ENCODE measurements around the gene PSMD9.

The PSMD9 gene

DNA sequence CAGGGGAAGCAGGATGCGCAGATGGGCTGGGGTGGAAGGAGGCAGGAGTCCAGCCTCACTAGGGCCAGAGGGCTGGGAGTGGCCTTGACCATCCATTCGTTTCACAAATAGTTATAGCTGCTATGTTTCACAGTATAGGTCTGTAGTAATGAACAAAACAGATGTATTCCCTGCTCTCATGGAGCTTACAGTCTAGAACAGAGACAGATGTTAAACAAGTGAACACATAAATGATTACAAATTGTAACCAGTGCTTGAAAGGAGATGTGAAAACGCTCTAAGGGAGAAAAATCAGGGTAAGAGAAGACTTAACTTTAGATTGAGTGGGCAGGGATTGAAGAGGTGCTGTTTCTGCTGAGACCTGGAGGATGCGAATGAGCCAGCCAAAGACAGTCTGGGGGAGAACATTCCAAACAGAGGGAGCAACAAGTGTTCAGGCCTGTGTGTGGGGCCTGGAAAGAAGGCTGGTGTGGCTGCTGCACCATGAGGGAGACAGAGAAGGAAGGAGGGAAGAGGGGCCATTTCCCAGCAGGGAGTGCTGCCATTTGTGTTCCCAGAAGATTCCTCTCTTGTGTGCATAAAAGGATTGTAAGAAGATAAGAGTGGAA, 44.4 kb downstream of the PSMD9 start:
- Histone ChIP-seq H3K9me3 (ENCODE audit: control insufficient read depth in 2 of 2, low read length in 2 of 2) (no peaks in the 10 kb centered on the region), H3K27ac (ENCODE audit: low read depth in 2 of 2, low read length in 2 of 2) (no peak overlapping the region), H3K9ac (ENCODE audit: low read depth in 1 of 2, low read length in 2 of 2) (no peak overlapping the region), H3K27me3 (ENCODE audit: control insufficient read depth in 2 of 2, insufficient read depth in 2 of 2, low read length in 2 of 2) (no peaks in the 10 kb centered on the region), H3K36me3 (ENCODE audit: control insufficient read depth in 2 of 2, insufficient read depth in 2 of 2, low read length in 2 of 2) (no peaks in the 10 kb centered on the region), H3K4me1 (ENCODE audit: control insufficient read depth in 2 of 2, insufficient read depth in 2 of 2, low read length in 2 of 2) (no peaks in the 10 kb centered on the region), H3K4me3 (ENCODE audit: low read length in 2 of 2) (no peak overlapping the region)

- H3K27me3 ChIP-seq (ENCODE audit: control insufficient read depth in 2 of 2, insufficient read depth in 2 of 2, low read length in 2 of 2): no peaks in the 10 kb centered on the region
- no peaks in the 10 kb centered on the region for H3K36me3 ChIP-seq (ENCODE audit: control insufficient read depth in 2 of 2, insufficient read depth in 2 of 2, low read length in 2 of 2)
Measured at GRCh38 chr12:121933522-121934308, 45.1 kb downstream of the PSMD9 start.

DNA sequence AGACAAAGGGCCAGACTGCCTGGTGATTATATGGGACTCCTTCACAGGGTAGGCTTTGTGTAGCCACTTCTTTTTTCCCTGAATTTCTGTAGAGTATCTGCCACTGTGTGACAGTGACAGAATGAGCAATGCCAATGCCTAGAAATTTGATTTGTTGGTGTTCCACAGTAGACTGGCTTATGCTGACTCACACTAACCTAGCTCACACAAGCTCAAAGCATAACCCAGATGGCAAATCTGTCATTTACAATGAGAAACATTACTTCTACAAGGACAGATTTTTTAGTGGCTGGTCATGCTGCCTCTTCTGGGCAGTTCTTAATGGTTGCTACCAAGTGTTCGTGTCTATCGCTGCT, 45.7 kb downstream of the PSMD9 start:
- no peaks in the 10 kb centered on the region for H3K36me3 ChIP-seq (ENCODE audit: control insufficient read depth in 2 of 2, insufficient read depth in 2 of 2, low read length in 2 of 2)
- H3K27ac ChIP-seq (ENCODE audit: low read depth in 2 of 2, low read length in 2 of 2): no peak overlapping the region
- H3K27me3 ChIP-seq (ENCODE audit: control insufficient read depth in 2 of 2, insufficient read depth in 2 of 2, low read length in 2 of 2): no peaks in the 10 kb centered on the region
- no peaks in the 10 kb centered on the region for H3K9me3 ChIP-seq (ENCODE audit: control insufficient read depth in 2 of 2, low read length in 2 of 2)
- H3K4me1 ChIP-seq (ENCODE audit: control insufficient read depth in 2 of 2, insufficient read depth in 2 of 2, low read length in 2 of 2): no peaks in the 10 kb centered on the region
- no peak overlapping the region for H3K4me3 ChIP-seq (ENCODE audit: low read length in 2 of 2)
- H3K9ac ChIP-seq (ENCODE audit: low read depth in 1 of 2, low read length in 2 of 2): no peak overlapping the region

More at GRCh38 chr12:121933522-121934308, 45.1 kb downstream of the PSMD9 start:
- Histone ChIP-seq H3K27ac (ENCODE audit: low read depth in 2 of 2, low read length in 2 of 2) (no peak overlapping the region), H3K4me3 (ENCODE audit: low read length in 2 of 2) (no peak overlapping the region), H3K9ac (ENCODE audit: low read depth in 1 of 2, low read length in 2 of 2) (no peak overlapping the region), H3K4me1 (ENCODE audit: control insufficient read depth in 2 of 2, insufficient read depth in 2 of 2, low read length in 2 of 2) (no peaks in the 10 kb centered on the region), H3K9me3 (ENCODE audit: control insufficient read depth in 2 of 2, low read length in 2 of 2) (no peaks in the 10 kb centered on the region)

DNA sequence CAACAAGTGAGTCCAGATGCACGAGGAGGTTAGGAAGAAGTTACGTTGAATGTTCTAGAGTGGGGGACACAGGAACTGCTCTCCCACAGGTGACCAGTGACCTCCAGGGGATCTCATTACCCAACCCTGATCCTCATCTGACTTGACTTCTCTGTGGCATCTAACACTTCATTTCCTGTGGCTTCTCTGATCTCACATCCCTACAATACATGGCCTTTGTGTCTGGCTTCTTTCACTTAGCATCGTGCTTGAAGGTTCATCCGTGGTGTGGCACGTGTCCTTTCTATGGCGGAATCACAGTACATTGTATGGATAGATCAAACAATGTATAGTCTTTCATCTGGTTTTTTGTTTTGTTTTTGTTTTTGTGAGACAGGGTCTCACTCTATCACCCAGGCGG, 49.1 kb downstream of the PSMD9 start:
- H3K4me1 ChIP-seq (ENCODE audit: control insufficient read depth in 2 of 2, insufficient read depth in 2 of 2, low read length in 2 of 2): no peaks in the 10 kb centered on the region
- no peak overlapping the region for H3K4me3 ChIP-seq (ENCODE audit: low read length in 2 of 2)
- no peaks in the 10 kb centered on the region for H3K9me3 ChIP-seq (ENCODE audit: control insufficient read depth in 2 of 2, low read length in 2 of 2)
- no peaks in the 10 kb centered on the region for H3K27me3 ChIP-seq (ENCODE audit: control insufficient read depth in 2 of 2, insufficient read depth in 2 of 2, low read length in 2 of 2)
- H3K27ac ChIP-seq (ENCODE audit: low read depth in 2 of 2, low read length in 2 of 2): no peak overlapping the region
- H3K36me3 ChIP-seq (ENCODE audit: control insufficient read depth in 2 of 2, insufficient read depth in 2 of 2, low read length in 2 of 2): no peaks in the 10 kb centered on the region
- H3K9ac ChIP-seq (ENCODE audit: low read depth in 1 of 2, low read length in 2 of 2): no peak overlapping the region

DNA sequence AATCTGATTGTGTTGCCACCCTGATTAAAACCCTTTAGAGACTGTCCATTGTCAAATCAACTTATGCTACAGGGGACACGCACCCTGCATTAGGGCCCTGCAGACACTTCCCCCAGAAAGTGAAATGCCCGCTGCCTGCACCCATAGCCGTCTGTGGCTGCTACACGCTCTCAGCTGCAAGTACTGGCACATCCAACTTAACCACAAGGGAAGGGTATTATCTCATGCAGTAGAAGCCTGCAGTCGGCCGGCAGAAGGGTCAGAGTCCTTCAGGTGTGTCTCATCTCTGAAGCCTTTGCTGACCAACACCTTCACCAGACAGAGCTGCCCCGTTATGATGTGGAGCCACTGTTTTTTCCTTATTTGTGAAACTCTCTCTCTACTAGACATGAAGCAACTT, 50.6 kb downstream of the PSMD9 start:
- H3K9ac ChIP-seq (ENCODE audit: low read depth in 1 of 2, low read length in 2 of 2): no peak overlapping the region
- no peak overlapping the region for H3K4me3 ChIP-seq (ENCODE audit: low read length in 2 of 2)
- no peaks in the 10 kb centered on the region for H3K9me3 ChIP-seq (ENCODE audit: control insufficient read depth in 2 of 2, low read length in 2 of 2)
- no peaks in the 10 kb centered on the region for H3K36me3 ChIP-seq (ENCODE audit: control insufficient read depth in 2 of 2, insufficient read depth in 2 of 2, low read length in 2 of 2)
- H3K27ac ChIP-seq (ENCODE audit: low read depth in 2 of 2, low read length in 2 of 2): no peak overlapping the region
- H3K4me1 ChIP-seq (ENCODE audit: control insufficient read depth in 2 of 2, insufficient read depth in 2 of 2, low read length in 2 of 2): no peaks in the 10 kb centered on the region
- H3K27me3 ChIP-seq (ENCODE audit: control insufficient read depth in 2 of 2, insufficient read depth in 2 of 2, low read length in 2 of 2): no peaks in the 10 kb centered on the region

DNA sequence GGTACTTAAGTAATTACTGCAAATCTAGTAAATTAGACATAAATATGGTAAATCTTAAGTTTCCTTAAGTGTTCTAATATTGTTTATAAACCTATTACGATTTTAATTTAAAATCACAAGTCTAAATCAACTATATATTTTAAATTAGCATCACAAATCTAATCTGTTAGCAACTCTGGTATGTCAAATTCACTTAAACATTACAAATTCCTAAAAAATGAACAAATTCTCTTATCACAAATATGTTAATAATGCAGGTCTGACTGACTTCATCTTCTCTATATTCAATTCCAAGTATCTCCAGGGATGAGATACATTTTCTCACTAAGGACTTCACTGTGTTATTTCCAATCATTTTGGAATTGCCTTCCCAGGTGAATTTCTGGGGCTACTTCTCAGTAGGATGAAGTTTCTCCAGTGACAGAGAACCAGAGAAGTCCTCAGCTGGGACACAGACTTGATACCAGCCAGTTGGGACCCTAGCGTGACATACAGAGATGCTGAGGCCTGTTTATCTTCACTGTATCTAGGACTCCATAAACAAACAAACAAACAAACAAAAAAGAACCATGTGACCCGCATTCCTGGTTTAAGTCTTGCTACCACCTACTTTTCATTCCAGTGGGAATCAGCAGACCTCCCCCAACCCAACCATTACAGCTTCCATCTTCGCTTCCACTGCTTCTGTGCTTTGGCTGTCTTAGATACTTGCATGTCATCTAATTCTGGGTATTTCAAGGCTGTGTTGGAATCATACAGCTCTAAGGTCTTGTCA, 51.6 kb downstream of the PSMD9 start:
- Histone ChIP-seq H3K36me3 (ENCODE audit: control insufficient read depth in 2 of 2, insufficient read depth in 2 of 2, low read length in 2 of 2) (no peaks in the 10 kb centered on the region), H3K9ac (ENCODE audit: low read depth in 1 of 2, low read length in 2 of 2) (no peak overlapping the region), H3K4me3 (ENCODE audit: low read length in 2 of 2) (no peak overlapping the region), H3K9me3 (ENCODE audit: control insufficient read depth in 2 of 2, low read length in 2 of 2) (no peaks in the 10 kb centered on the region), H3K4me1 (ENCODE audit: control insufficient read depth in 2 of 2, insufficient read depth in 2 of 2, low read length in 2 of 2) (no peaks in the 10 kb centered on the region), H3K27ac (ENCODE audit: low read depth in 2 of 2, low read length in 2 of 2) (no peak overlapping the region), H3K27me3 (ENCODE audit: control insufficient read depth in 2 of 2, insufficient read depth in 2 of 2, low read length in 2 of 2) (no peaks in the 10 kb centered on the region)

- H3K27ac ChIP-seq (ENCODE audit: low read depth in 2 of 2, low read length in 2 of 2): no peak overlapping the region
- no peak overlapping the region for H3K9ac ChIP-seq (ENCODE audit: low read depth in 1 of 2, low read length in 2 of 2)
Measured at GRCh38 chr12:121942145-121942718, 53.6 kb downstream of the PSMD9 start.

GRCh38 chr12:121943926-121944325, 55.3 kb downstream of the PSMD9 start:
- Histone ChIP-seq H3K27me3 (ENCODE audit: control insufficient read depth in 2 of 2, insufficient read depth in 2 of 2, low read length in 2 of 2) (no peaks in the 10 kb centered on the region), H3K36me3 (ENCODE audit: control insufficient read depth in 2 of 2, insufficient read depth in 2 of 2, low read length in 2 of 2) (no peaks in the 10 kb centered on the region), H3K4me3 (ENCODE audit: low read length in 2 of 2) (no peak overlapping the region), H3K27ac (ENCODE audit: low read depth in 2 of 2, low read length in 2 of 2) (no peak overlapping the region), H3K9me3 (ENCODE audit: control insufficient read depth in 2 of 2, low read length in 2 of 2) (no peaks in the 10 kb centered on the region), H3K4me1 (ENCODE audit: control insufficient read depth in 2 of 2, insufficient read depth in 2 of 2, low read length in 2 of 2) (no peaks in the 10 kb centered on the region), H3K9ac (ENCODE audit: low read depth in 1 of 2, low read length in 2 of 2) (no peak overlapping the region)

More at GRCh38 chr12:121942145-121942718, 53.6 kb downstream of the PSMD9 start:
- Histone ChIP-seq H3K4me1 (ENCODE audit: control insufficient read depth in 2 of 2, insufficient read depth in 2 of 2, low read length in 2 of 2) (no peaks in the 10 kb centered on the region), H3K4me3 (ENCODE audit: low read length in 2 of 2) (no peak overlapping the region), H3K36me3 (ENCODE audit: control insufficient read depth in 2 of 2, insufficient read depth in 2 of 2, low read length in 2 of 2) (no peaks in the 10 kb centered on the region), H3K9me3 (ENCODE audit: control insufficient read depth in 2 of 2, low read length in 2 of 2) (no peaks in the 10 kb centered on the region), H3K27me3 (ENCODE audit: control insufficient read depth in 2 of 2, insufficient read depth in 2 of 2, low read length in 2 of 2) (no peaks in the 10 kb centered on the region)

DNA sequence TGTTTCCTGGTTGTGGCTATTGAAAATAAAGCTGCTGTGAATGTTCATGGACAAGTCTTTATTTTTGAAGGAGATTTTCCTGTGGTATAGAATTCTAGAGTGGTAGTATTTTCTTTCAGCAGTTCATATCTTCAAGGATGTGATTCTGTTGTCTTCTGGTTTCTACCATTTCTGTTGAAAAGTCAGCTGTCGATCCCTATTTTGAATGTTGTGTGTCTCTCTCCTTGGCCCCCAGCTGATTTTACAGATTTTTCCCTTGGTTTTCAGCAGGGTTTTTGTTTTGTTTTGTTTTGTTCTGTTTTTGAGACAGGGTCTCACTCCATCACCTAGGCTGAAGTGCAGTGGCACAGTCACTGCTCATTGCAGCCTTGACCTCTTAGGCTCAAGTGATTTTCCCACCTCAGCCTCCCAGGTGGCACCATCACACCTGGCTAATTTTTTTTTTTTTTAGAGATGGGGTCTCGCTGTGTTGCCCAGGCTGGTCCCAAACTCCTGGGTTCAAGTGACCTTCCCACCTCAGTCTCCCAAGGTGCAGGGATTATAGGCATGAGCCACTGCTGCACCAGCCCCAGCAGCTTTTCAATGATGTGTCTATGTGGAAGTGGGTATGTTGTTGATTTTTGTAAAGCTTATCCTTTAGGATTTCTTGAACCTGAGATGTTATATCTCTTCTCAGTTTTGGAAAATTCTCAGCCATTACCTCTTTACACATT, 57.9 kb downstream of the PSMD9 start:
- Histone ChIP-seq H3K4me1 (ENCODE audit: control insufficient read depth in 2 of 2, insufficient read depth in 2 of 2, low read length in 2 of 2) (no peaks in the 10 kb centered on the region), H3K4me3 (ENCODE audit: low read length in 2 of 2) (no peak overlapping the region), H3K9me3 (ENCODE audit: control insufficient read depth in 2 of 2, low read length in 2 of 2) (no peaks in the 10 kb centered on the region), H3K36me3 (ENCODE audit: control insufficient read depth in 2 of 2, insufficient read depth in 2 of 2, low read length in 2 of 2) (no peaks in the 10 kb centered on the region), H3K9ac (ENCODE audit: low read depth in 1 of 2, low read length in 2 of 2) (no peak overlapping the region), H3K27ac (ENCODE audit: low read depth in 2 of 2, low read length in 2 of 2) (no peak overlapping the region), H3K27me3 (ENCODE audit: control insufficient read depth in 2 of 2, insufficient read depth in 2 of 2, low read length in 2 of 2) (no peaks in the 10 kb centered on the region)

Measured in mucosa of rectum (tissue), 2 donors.